GM21515 (cell line): ENCODE results near the gene PLXNA3.
A peak's percentile ranks its signal among the peaks of the same experiment; 100 is the strongest.

ENCODE experiments used
- ATAC-seq: cut with Tn5 transposase; IDR thresholded peaks from one replicate; pipeline ENCODE4 v1.9.1; 2021; ENCODE audit not compliant: unreplicated experiment

Gene PLXNA3

GRCh38 chrX:154458116-154458953, at the start of gene PLXNA3:
PLXNA3 (plus strand) TSS chrX:154458281; CDS start chrX:154460184, 1,903 bp downstream.
- ATAC-seq, result peak; percentile 66

GRCh38 chrX:154408659-154409221, 49.3 kb upstream of the PLXNA3 start:
- no peak for ATAC-seq

GRCh38 chrX:154409222-154409871, 48.7 kb upstream of the PLXNA3 start, which contains the start of gene DNASE1L1:
DNASE1L1 (minus strand) TSS chrX:154409254; CDS start chrX:154405568, 3,686 bp downstream.
- ATAC-seq, result no peak

- peak; percentile 48 for ATAC-seq
Measured at GRCh38 chrX:154411981-154412340, 46.1 kb upstream of the PLXNA3 start.

- ATAC-seq, result no peak
Measured at GRCh38 chrX:154412468-154412867, 45.6 kb upstream of the PLXNA3 start.

- no peak for ATAC-seq
Measured at GRCh38 chrX:154413142-154413541, 44.9 kb upstream of the PLXNA3 start.

GRCh38 chrX:154417157-154417556, 40.9 kb upstream of the PLXNA3 start:
- ATAC-seq, result no peak

GRCh38 chrX:154419189-154419588, 38.9 kb upstream of the PLXNA3 start:
- no peak for ATAC-seq

GRCh38 chrX:154419688-154420401, 38.2 kb upstream of the PLXNA3 start:
- ATAC-seq, result no peak

GRCh38 chrX:154420402-154420756, 37.7 kb upstream of the PLXNA3 start:
- ATAC-seq, result no peak

GRCh38 chrX:154426916-154427770, 30.9 kb upstream of the PLXNA3 start:
- no peak for ATAC-seq

GRCh38 chrX:154428176-154429171, 29.6 kb upstream of the PLXNA3 start, which contains the start of gene ATP6AP1:
ATP6AP1 (plus strand) TSS chrX:154428677; CDS start chrX:154428693, 16 bp downstream.
- ATAC-seq, result peak; percentile 96

- no peak for ATAC-seq
Measured at GRCh38 chrX:154429711-154430110, 28.4 kb upstream of the PLXNA3 start.

GRCh38 chrX:154430479-154430878, 27.6 kb upstream of the PLXNA3 start:
- no peak for ATAC-seq

- ATAC-seq, result no peak
Measured at GRCh38 chrX:154430916-154431315, 27.2 kb upstream of the PLXNA3 start.

GRCh38 chrX:154431341-154431740, 26.7 kb upstream of the PLXNA3 start:
- ATAC-seq, result no peak

- no peak for ATAC-seq
Measured at GRCh38 chrX:154432210-154432609, 25.9 kb upstream of the PLXNA3 start.

GRCh38 chrX:154433605-154434004, 24.5 kb upstream of the PLXNA3 start:
- no peak for ATAC-seq
